22Rv1 (cell line): ENCODE results near the gene PDGFRB.

ENCODE experiments used
- CTCF ChIP-seq: fragments of 450-650 bp; IDR thresholded peaks from 2 replicates; pipeline ENCODE4 v1.5.1; 2017; ENCODE audit warnings: mild to moderate bottlenecking
- ZFX ChIP-seq: fragments of 450-650 bp; IDR thresholded peaks from 2 replicates; pipeline ENCODE4 v1.6.1; 2017; ENCODE audit warnings: antibody characterized with exemption, borderline replicate concordance

DNA sequence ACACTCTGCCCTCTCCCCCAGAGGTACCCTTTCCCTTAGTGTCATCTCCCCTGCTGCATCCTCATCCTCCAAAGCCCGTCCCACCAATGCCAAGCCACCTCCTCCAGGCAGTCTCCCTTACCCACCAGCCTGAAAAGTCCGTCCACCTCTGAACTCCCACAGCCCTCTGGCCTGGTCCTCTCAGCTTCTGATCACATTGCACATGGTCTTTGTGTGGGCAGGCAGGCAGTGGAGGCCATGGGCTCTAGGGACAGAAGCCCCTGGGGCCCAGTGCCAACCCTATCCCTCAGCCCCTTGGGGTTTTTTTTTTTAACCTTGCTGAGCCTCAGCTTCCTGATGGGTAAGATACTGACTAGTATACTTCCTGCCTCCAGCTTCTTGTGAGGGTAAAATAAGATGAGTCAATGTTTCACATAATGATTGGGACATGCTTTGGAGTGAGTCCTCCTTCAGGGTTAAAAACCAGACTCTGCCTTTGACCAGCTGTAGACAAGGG, 88.7 kb downstream of the PDGFRB start:
- TF ChIP-seq CTCF: no peak
- no peak for TF ChIP-seq ZFX
